SK-N-SH (cell line): ENCODE measurements around the gene FIGN. TPM values are rescaled to one million over a fixed set of nuclear protein-coding genes. Genes with fewer than 3 reads are reported as not detected.

Source experiments
- CTCF ChIA-PET: fragments of 300-600, 350-600 bp; formaldehyde crosslinking; extraction: SDS; loops from one replicate; lab custom pipeline; 2021; lab: Yijun Ruan, JAX
- POLR2A ChIA-PET: fragments of 350-600 bp; sonication (Branson Sonifier 250); formaldehyde crosslinking; extraction: SDS; loops from one replicate; lab custom pipeline; 2020; ENCODE audit warnings: antibody characterized with exemption, inconsistent platforms; lab: Yijun Ruan, JAX
- DNase-seq: peaks from one replicate; pipeline ENCODE4 v3.0.0; 2012
- H2AFZ ChIP-seq: fragments of 200-600 bp; sonication (generic); 2 replicates; pipeline ENCODE4 v1.8.1; 2016; ENCODE audit warnings: antibody characterized with exemption, mild to moderate bottlenecking, low read depth
- H3F3A ChIP-seq: fragments of 200-600 bp; sonication (generic); replicated peaks from 2 replicates; pipeline ENCODE3; 2016; ENCODE audit warnings: antibody characterized with exemption, mild to moderate bottlenecking; ENCODE audit not compliant: insufficient read depth
- H3K27ac ChIP-seq, 2 experiments: fragments of 200-500 bp in 1 of 2; fragments of 200-600 bp in 1 of 2; sonication (Bioruptor generic) in 1 of 2; sonication (generic), shearing (Covaris generic) in 1 of 2; 2 replicates each; pipeline versions ENCODE4 v1.5.1 to v1.6.1; 2014 to 2016; ENCODE audit warnings: low read depth in 2 of 2, inconsistent platforms in 1 of 2, low read length in 1 of 2, mild to moderate bottlenecking in 1 of 2, mixed read lengths in 1 of 2
- H3K27me3 ChIP-seq: fragments of 200-600 bp; sonication (generic), shearing (Covaris generic); 2 replicates; pipeline ENCODE4 v1.6.1; 2016; ENCODE audit warnings: mixed run types; ENCODE audit not compliant: insufficient read depth
- H3K36me3 ChIP-seq, 2 experiments: fragments of 200-500 bp in 1 of 2; fragments of 200-600 bp in 1 of 2; sonication (Bioruptor generic) in 1 of 2; sonication (generic) in 1 of 2; replicated peaks in 1 of 2; 2 replicates each; pipeline versions ENCODE3 to v1.5.1; 2014 to 2016; ENCODE audit warnings: low read length in 1 of 2, mild to moderate bottlenecking in 1 of 2; ENCODE audit not compliant: insufficient read depth in 2 of 2, control insufficient read depth in 1 of 2
- H3K4me1 ChIP-seq, 2 experiments: fragments of 200-500 bp in 1 of 2; fragments of 200-600 bp in 1 of 2; sonication (Bioruptor generic) in 1 of 2; sonication (generic), shearing (Covaris generic) in 1 of 2; 2 replicates each; pipeline versions ENCODE4 v1.5.1 to v1.6.1; 2014 to 2016; ENCODE audit warnings: low read depth in 1 of 2, low read length in 1 of 2, mixed run types in 1 of 2; ENCODE audit not compliant: insufficient read depth in 2 of 2, control insufficient read depth in 1 of 2
- H3K4me2 ChIP-seq: fragments of 200-600 bp; sonication (generic), shearing (Covaris generic); 2 replicates; pipeline ENCODE4 v1.6.1; 2017; ENCODE audit warnings: mixed run types
- H3K4me3 ChIP-seq, 2 experiments: fragments of 200-500 bp in 1 of 2; fragments of 200-600 bp in 1 of 2; sonication (Bioruptor generic) in 1 of 2; sonication (generic), shearing (Covaris generic) in 1 of 2; 2 replicates each; pipeline versions ENCODE4 v1.5.1 to v1.8.1; 2014 to 2016; ENCODE audit warnings: low read depth in 2 of 2, inconsistent platforms in 1 of 2, low read length in 1 of 2, mild to moderate bottlenecking in 1 of 2, mixed read lengths in 1 of 2, moderate library complexity in 1 of 2
- H3K79me2 ChIP-seq: fragments of 200-600 bp; sonication (generic); 2 replicates; pipeline ENCODE4 v1.8.1; 2017; ENCODE audit warnings: mild to moderate bottlenecking; ENCODE audit not compliant: insufficient read depth
- H3K9ac ChIP-seq: fragments of 200-600 bp; sonication (generic); 2 replicates; pipeline ENCODE4 v1.6.1; 2017; ENCODE audit warnings: mixed run types
- H3K9me2 ChIP-seq: fragments of 200-600 bp; sonication (generic); 2 replicates; pipeline ENCODE4 v1.6.1; 2017; ENCODE audit warnings: mixed run types
- H3K9me3 ChIP-seq: fragments of 200-600 bp; sonication (generic); 2 replicates; pipeline ENCODE4 v1.6.1; 2017; ENCODE audit warnings: mixed run types, mild to moderate bottlenecking, moderate library complexity
- H4K20me1 ChIP-seq: fragments of 200-600 bp; sonication (generic); 2 replicates; pipeline ENCODE4 v1.6.1; 2017; ENCODE audit warnings: mild to moderate bottlenecking, mixed run types; ENCODE audit not compliant: insufficient read depth
- CHD2 ChIP-seq: fragments of 150-350 bp; IDR thresholded peaks from 2 replicates; pipeline ENCODE4 v1.6.1; 2018; ENCODE audit warnings: low read length; ENCODE audit not compliant: partially characterized antibody
- EZH2phosphoT487 ChIP-seq: fragments of 200-600 bp; sonication (generic); IDR thresholded peaks from 2 replicates; pipeline ENCODE4 v1.6.1; 2017; ENCODE audit warnings: low read depth, mixed run types, mild to moderate bottlenecking, antibody characterized with exemption, moderate library complexity, borderline replicate concordance
- FOXM1 ChIP-seq: IDR thresholded peaks from 2 replicates; pipeline ENCODE4 v1.4.0; 2012; ENCODE audit warnings: low read depth, mild to moderate bottlenecking
- NRF1 ChIP-seq: IDR thresholded peaks from 2 replicates; pipeline ENCODE4 v1.6.1; 2012; ENCODE audit warnings: low read depth, mild to moderate bottlenecking, low read length
- RXRA ChIP-seq: IDR thresholded peaks from 2 replicates; pipeline ENCODE4 v1.4.0; 2012; ENCODE audit warnings: low read depth, mild to moderate bottlenecking, borderline replicate concordance
- TAF1 ChIP-seq: IDR thresholded peaks from 2 replicates; pipeline ENCODE4 v1.6.1; 2012; ENCODE audit warnings: low read depth, mild to moderate bottlenecking, low read length, moderate library complexity, borderline replicate concordance
- USF1 ChIP-seq: IDR thresholded peaks from 2 replicates; pipeline ENCODE4 v1.4.0; 2012; ENCODE audit warnings: low read depth, borderline replicate concordance
- WGBS: methylation state at CpG from one replicate; pipeline ENCODE4 v1.1.6; 2017; ENCODE audit warnings: low lambda C conversion rate; 5-methylcytosine and 5-hydroxymethylcytosine counted together
- polyA plus RNA-seq, 3 experiments: library from polyadenylated mRNA; depleted of rRNA; stranded (reverse); fragments of >200 nt; gene quantifications; 2 replicates each; pipeline ENCODE4 v1.2.3, GENCODE V29; 2012
- TF ChIP-seq, protein P1 (sequence below): fragments of 150-350 bp; IDR thresholded peaks from 2 replicates; pipeline ENCODE4 v1.6.1; 2016; ENCODE audit warnings: mild to moderate bottlenecking, low read depth, low read length
- TF ChIP-seq, protein P2 (sequence below): fragments of 150-350 bp; IDR thresholded peaks from 2 replicates; pipeline ENCODE4 v1.6.1; 2017; ENCODE audit warnings: antibody characterized with exemption, low read length, low read depth, borderline replicate concordance
- TF ChIP-seq, protein P3 (sequence below): IDR thresholded peaks from 2 replicates; pipeline ENCODE4 v1.4.0; 2012; ENCODE audit warnings: low read depth

FIGN gene
- polyA plus RNA-seq, 1 of the 3 experiments (the other 2 are of a cell fraction): 0.74 TPM

GRCh38 chr2:163773276-163773675 lies 37.5 kb upstream of the FIGN start:
- H3K4me3 ChIP-seq: no peak overlapping the region
- 88% methylated on average over 3 of the region's 3 CpGs for WGBS
- peaks cover 19% of the 10 kb centered on the region for H3F3A ChIP-seq
- H3K4me1 ChIP-seq: no peaks in the 10 kb centered on the region; a peak in 1 of 4 replicates
- H3K9ac ChIP-seq: no peak overlapping the region
- H3K27ac ChIP-seq: no peak overlapping the region
- H3K27me3 ChIP-seq: no peaks in the 10 kb centered on the region
- no peaks in the 10 kb centered on the region for H3K79me2 ChIP-seq
- no peak for DNase-seq
- no peak overlapping the region for H2AFZ ChIP-seq
- H3K4me2 ChIP-seq: no peak overlapping the region
- H3K9me3 ChIP-seq: no peaks in the 10 kb centered on the region
- TF ChIP-seq CHD2 (no peak), RXRA (no peak), TAF1 (no peak)
- TF ChIP-seq, protein P1, sequence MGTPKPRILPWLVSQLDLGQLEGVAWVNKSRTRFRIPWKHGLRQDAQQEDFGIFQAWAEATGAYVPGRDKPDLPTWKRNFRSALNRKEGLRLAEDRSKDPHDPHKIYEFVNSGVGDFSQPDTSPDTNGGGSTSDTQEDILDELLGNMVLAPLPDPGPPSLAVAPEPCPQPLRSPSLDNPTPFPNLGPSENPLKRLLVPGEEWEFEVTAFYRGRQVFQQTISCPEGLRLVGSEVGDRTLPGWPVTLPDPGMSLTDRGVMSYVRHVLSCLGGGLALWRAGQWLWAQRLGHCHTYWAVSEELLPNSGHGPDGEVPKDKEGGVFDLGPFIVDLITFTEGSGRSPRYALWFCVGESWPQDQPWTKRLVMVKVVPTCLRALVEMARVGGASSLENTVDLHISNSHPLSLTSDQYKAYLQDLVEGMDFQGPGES: no peak
- no peaks in the 10 kb centered on the region for H3K9me2 ChIP-seq
- CTCF ChIA-PET: no interaction called here
- H3K36me3 ChIP-seq: no peaks in the 10 kb centered on the region
- H4K20me1 ChIP-seq: no peaks in the 10 kb centered on the region
- POLR2A ChIA-PET: no interaction called here

DNA sequence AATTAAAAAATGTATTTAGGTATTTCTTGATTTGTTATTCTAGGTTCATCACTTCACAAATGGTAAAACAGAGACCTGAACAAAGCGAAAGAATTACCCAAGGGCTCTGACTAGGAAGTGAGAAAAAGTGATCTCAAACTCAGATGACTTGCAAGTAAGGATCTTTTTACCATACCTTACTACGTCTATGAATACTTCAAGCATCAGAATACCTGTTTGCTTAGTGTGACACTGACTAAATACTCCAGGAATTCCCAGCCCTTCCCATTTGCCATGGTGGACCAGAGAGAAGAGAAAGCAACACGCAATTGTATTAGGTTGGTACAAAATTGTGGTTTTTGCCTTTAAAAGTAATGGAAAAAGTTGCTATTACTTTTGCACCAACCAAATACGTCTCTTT lies 35.8 kb upstream of the FIGN start:
- ChIA-PET POLR2A (no interaction called here), CTCF (no interaction called here)
- no peak overlapping the region for H3K4me2 ChIP-seq
- H3K9me3 ChIP-seq: no peaks in the 10 kb centered on the region
- H3K4me3 ChIP-seq: no peak overlapping the region
- DNase-seq: no peak
- H3K27me3 ChIP-seq: no peaks in the 10 kb centered on the region
- no peaks in the 10 kb centered on the region for H3K9me2 ChIP-seq
- WGBS: 77% methylated on average over 4 of the region's 4 CpGs
- H3F3A ChIP-seq: peaks cover 19% of the 10 kb centered on the region
- H3K79me2 ChIP-seq: no peaks in the 10 kb centered on the region
- H3K36me3 ChIP-seq: no peaks in the 10 kb centered on the region
- H3K9ac ChIP-seq: no peak overlapping the region
- TF ChIP-seq NRF1: no peak
- TF ChIP-seq USF1: no peak
- no peak for TF ChIP-seq EZH2phosphoT487
- TF ChIP-seq, protein P2, sequence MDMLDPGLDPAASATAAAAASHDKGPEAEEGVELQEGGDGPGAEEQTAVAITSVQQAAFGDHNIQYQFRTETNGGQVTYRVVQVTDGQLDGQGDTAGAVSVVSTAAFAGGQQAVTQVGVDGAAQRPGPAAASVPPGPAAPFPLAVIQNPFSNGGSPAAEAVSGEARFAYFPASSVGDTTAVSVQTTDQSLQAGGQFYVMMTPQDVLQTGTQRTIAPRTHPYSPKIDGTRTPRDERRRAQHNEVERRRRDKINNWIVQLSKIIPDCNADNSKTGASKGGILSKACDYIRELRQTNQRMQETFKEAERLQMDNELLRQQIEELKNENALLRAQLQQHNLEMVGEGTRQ: no peak
- TF ChIP-seq FOXM1: no peak
- TF ChIP-seq RXRA: no peak
- TF ChIP-seq, protein P3, sequence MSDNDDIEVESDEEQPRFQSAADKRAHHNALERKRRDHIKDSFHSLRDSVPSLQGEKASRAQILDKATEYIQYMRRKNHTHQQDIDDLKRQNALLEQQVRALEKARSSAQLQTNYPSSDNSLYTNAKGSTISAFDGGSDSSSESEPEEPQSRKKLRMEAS: no peak
- no peak overlapping the region for H3K27ac ChIP-seq
- H2AFZ ChIP-seq: peak overlapping the region; percentile 13; the same call in 1 of the 2 replicates
- H3K4me1 ChIP-seq: no peaks in the 10 kb centered on the region; a peak in 1 of 4 replicates
- H4K20me1 ChIP-seq: no peaks in the 10 kb centered on the region
